ENCODE results near the gene LANCL3. TPM values are rescaled to one million over a fixed set of nuclear protein-coding genes. Genes with fewer than 3 reads are reported as not detected.

Gene LANCL3
- total RNA-seq, 1 donor from 2014 or later, result 0.03 TPM

DNA sequence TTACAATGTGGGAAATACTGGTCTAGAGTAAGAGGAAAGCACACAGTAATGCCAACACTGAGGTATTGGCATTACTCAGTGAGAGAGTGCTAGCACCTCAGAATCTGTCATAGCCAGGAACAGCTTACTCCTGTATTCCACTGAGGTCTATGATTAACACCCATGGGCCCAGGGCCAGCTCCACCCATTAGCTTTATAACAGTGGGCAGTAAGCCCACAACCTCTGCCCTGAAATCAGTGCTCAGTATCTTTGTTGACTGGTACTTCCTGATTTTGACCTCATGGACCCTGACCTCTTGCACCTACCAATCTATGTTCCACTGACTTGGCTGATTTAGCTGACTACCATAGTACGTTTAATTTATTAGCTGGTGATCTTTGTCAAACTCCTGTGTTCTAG lies 56.1 kb downstream of the LANCL3 start:
- H3K4me3 Mint-ChIP-seq (ENCODE audit: unreplicated experiment), result no peak overlapping the region
- peaks cover 23% of the 10 kb centered on the region for H3K9me3 Mint-ChIP-seq (ENCODE audit: unreplicated experiment)
- H3K4me1 Mint-ChIP-seq (ENCODE audit: unreplicated experiment), result no peaks in the 10 kb centered on the region
- H3K27ac Mint-ChIP-seq (ENCODE audit: unreplicated experiment), result no peak overlapping the region
- no peak for DNase-seq (ENCODE audit: extremely low spot score, unreplicated experiment)
- no peaks in the 10 kb centered on the region for H3K36me3 Mint-ChIP-seq (ENCODE audit: unreplicated experiment)
- no peaks in the 10 kb centered on the region for H3K27me3 Mint-ChIP-seq (ENCODE audit: unreplicated experiment)
- TF ChIP-seq CTCF (IDR thresholded peaks at IDR 0.05), result no peak

GRCh38 chrX:37638047-37638446 lies 66.6 kb downstream of the LANCL3 start:
- Mint-ChIP-seq H3K27ac (ENCODE audit: unreplicated experiment) (no peak overlapping the region), H3K4me3 (ENCODE audit: unreplicated experiment) (no peak overlapping the region), H3K36me3 (ENCODE audit: unreplicated experiment) (no peaks in the 10 kb centered on the region), H3K9me3 (ENCODE audit: unreplicated experiment) (peaks cover 18% of the 10 kb centered on the region), H3K4me1 (ENCODE audit: unreplicated experiment) (no peaks in the 10 kb centered on the region), H3K27me3 (ENCODE audit: unreplicated experiment) (no peaks in the 10 kb centered on the region)
- no peak for TF ChIP-seq CTCF (IDR thresholded peaks at IDR 0.05)
- DNase-seq (ENCODE audit: extremely low spot score, unreplicated experiment), result no peak

DNA sequence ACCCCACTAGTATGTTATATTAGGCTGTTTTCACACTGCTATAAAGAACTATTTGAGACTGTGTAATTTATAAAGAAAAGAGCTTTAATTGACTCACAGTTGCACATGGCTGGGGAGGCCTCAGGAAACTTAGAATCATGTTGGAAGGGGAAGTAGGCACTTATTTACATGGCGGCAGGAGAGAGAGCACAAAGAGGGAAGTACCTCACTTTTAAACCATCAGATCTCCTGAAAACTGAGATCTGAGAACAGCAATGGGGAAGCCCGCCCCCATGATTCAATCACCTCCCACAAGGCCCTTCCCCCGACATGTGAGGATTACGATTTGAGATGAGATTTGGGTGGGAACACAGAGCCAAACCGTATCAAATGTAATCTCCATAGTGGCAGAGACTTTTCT lies 68.7 kb downstream of the LANCL3 start:
- Mint-ChIP-seq H3K36me3 (ENCODE audit: unreplicated experiment) (no peaks in the 10 kb centered on the region), H3K4me1 (ENCODE audit: unreplicated experiment) (no peaks in the 10 kb centered on the region), H3K9me3 (ENCODE audit: unreplicated experiment) (peaks cover 12% of the 10 kb centered on the region), H3K4me3 (ENCODE audit: unreplicated experiment) (no peak overlapping the region), H3K27ac (ENCODE audit: unreplicated experiment) (no peak overlapping the region), H3K27me3 (ENCODE audit: unreplicated experiment) (no peaks in the 10 kb centered on the region)
- no peak for DNase-seq (ENCODE audit: extremely low spot score, unreplicated experiment)
- TF ChIP-seq CTCF (IDR thresholded peaks at IDR 0.05), result no peak

- no peaks in the 10 kb centered on the region for H3K4me1 Mint-ChIP-seq (ENCODE audit: unreplicated experiment)
- no peak for TF ChIP-seq CTCF (IDR thresholded peaks at IDR 0.05)
These were observed 70.4 kb downstream of the LANCL3 start for GRCh38 chrX:37641859-37642258.

GRCh38 chrX:37644381-37645305 lies 73.2 kb downstream of the LANCL3 start:
- H3K27me3 Mint-ChIP-seq (ENCODE audit: unreplicated experiment), result no peaks in the 10 kb centered on the region
- peaks cover 13% of the 10 kb centered on the region for H3K9me3 Mint-ChIP-seq (ENCODE audit: unreplicated experiment)
- no peak for TF ChIP-seq CTCF (IDR thresholded peaks at IDR 0.05)
- no peak overlapping the region for H3K4me3 Mint-ChIP-seq (ENCODE audit: unreplicated experiment)
- H3K4me1 Mint-ChIP-seq (ENCODE audit: unreplicated experiment), result no peaks in the 10 kb centered on the region
- DNase-seq (ENCODE audit: extremely low spot score, unreplicated experiment), result no peak
- H3K36me3 Mint-ChIP-seq (ENCODE audit: unreplicated experiment), result no peaks in the 10 kb centered on the region
- no peak overlapping the region for H3K27ac Mint-ChIP-seq (ENCODE audit: unreplicated experiment)

More at GRCh38 chrX:37641859-37642258, 70.4 kb downstream of the LANCL3 start:
- H3K36me3 Mint-ChIP-seq (ENCODE audit: unreplicated experiment), result no peaks in the 10 kb centered on the region
- no peaks in the 10 kb centered on the region for H3K27me3 Mint-ChIP-seq (ENCODE audit: unreplicated experiment)
- H3K27ac Mint-ChIP-seq (ENCODE audit: unreplicated experiment), result no peak overlapping the region
- no peak overlapping the region for H3K4me3 Mint-ChIP-seq (ENCODE audit: unreplicated experiment)
- DNase-seq (ENCODE audit: extremely low spot score, unreplicated experiment), result no peak
- H3K9me3 Mint-ChIP-seq (ENCODE audit: unreplicated experiment), result peaks cover 21% of the 10 kb centered on the region
